SU-DHL-6 (cell line): Measurements from ENCODE around the gene TBC1D5.
"Not testable (repeated sequence)": the region's sequence is repeated elsewhere in the genome, so short reads cannot be mapped to it uniquely, and the experiment has no call there.

Source experiments
- H2AFZ ChIP-seq: fragments of 200-600 bp; sonication (generic); 2 replicates; pipeline ENCODE4 v1.6.1; 2014; ENCODE audit warnings: low read depth, mild to moderate bottlenecking, moderate library complexity, mixed read lengths, antibody characterized with exemption, low read length; ENCODE audit not compliant: severe bottlenecking
- H3F3A ChIP-seq: fragments of 200-600 bp; shearing (Covaris generic); 2 replicates; pipeline ENCODE4 v1.6.0; 2016; ENCODE audit warnings: antibody characterized with exemption, mild to moderate bottlenecking; ENCODE audit not compliant: insufficient read depth
- H3K27ac ChIP-seq: fragments of 200-600 bp; sonication (generic); 2 replicates; pipeline ENCODE4 v1.5.1; 2016; ENCODE audit warnings: low read depth, mild to moderate bottlenecking, low read length, moderate library complexity, mixed read lengths
- H3K27me3 ChIP-seq: fragments of 200-600 bp; sonication (generic), shearing (Covaris generic); 2 replicates; pipeline ENCODE4 v1.6.0; 2014; ENCODE audit warnings: mild to moderate bottlenecking, low read length
- H3K36me3 ChIP-seq: fragments of 200-600 bp; sonication (generic); 2 replicates; pipeline ENCODE4 v1.6.1; 2014; ENCODE audit warnings: mild to moderate bottlenecking, low read length, mixed read lengths
- H3K4me2 ChIP-seq: fragments of 300-600, 200-600 bp; shearing (Covaris generic), sonication (generic); 2 replicates; pipeline ENCODE4 v1.6.0; 2014; ENCODE audit warnings: low read length, low read depth, mild to moderate bottlenecking; ENCODE audit not compliant: poor library complexity, severe bottlenecking
- H3K4me3 ChIP-seq: fragments of 200-600 bp; sonication (generic); 2 replicates; pipeline ENCODE4 v1.5.1; 2014; ENCODE audit warnings: antibody characterized with exemption, low read length, mild to moderate bottlenecking, mixed read lengths; ENCODE audit not compliant: insufficient read depth, poor library complexity, severe bottlenecking
- H3K79me2 ChIP-seq: fragments of 200-600 bp; sonication (generic); 2 replicates; pipeline ENCODE4 v1.6.1; 2014; ENCODE audit warnings: mild to moderate bottlenecking, low read length, moderate library complexity; ENCODE audit not compliant: insufficient read depth
- H3K9ac ChIP-seq: fragments of 200-600 bp; sonication (generic); 2 replicates; pipeline ENCODE4 v1.7.0; 2014; ENCODE audit warnings: mild to moderate bottlenecking, low read length
- H3K9me2 ChIP-seq: fragments of 200-600 bp; sonication (generic); replicated peaks from 2 replicates; pipeline ENCODE4 v1.6.1; 2014; ENCODE audit warnings: low read length; ENCODE audit not compliant: insufficient read depth
- H3K9me3 ChIP-seq: fragments of 200-600 bp; sonication (generic); 2 replicates; pipeline ENCODE4 v1.6.1; 2014; ENCODE audit warnings: low read length, mixed read lengths; ENCODE audit not compliant: insufficient read depth
- H4K20me1 ChIP-seq: fragments of 200-600 bp; sonication (generic); 2 replicates; pipeline ENCODE4 v1.6.1; 2014; ENCODE audit warnings: low read depth, mild to moderate bottlenecking, antibody characterized with exemption, low read length, moderate library complexity, mixed read lengths
- CTCF ChIP-seq: fragments of 200-600 bp; sonication (generic); IDR thresholded peaks from one replicate; pipeline ENCODE4 v1.5.1; 2017; ENCODE audit warnings: antibody characterized with exemption, mild to moderate bottlenecking, low read length, moderate library complexity; ENCODE audit not compliant: insufficient read depth, poor library complexity, severe bottlenecking
- EZH2phosphoT487 ChIP-seq: fragments of 200-600 bp; sonication (generic), shearing (Covaris generic); conservative IDR thresholded peaks from 2 replicates; pipeline ENCODE4 v1.6.1; 2018; ENCODE audit warnings: mild to moderate bottlenecking, antibody characterized with exemption, low read length, moderate library complexity, mixed read lengths

Gene TBC1D5

GRCh38 chr3:17777326-17777725 lies 34.9 kb upstream of the TBC1D5 start:
- H3K4me2 ChIP-seq, H2AFZ ChIP-seq, H3K27ac ChIP-seq, H4K20me1 ChIP-seq, H3K79me2 ChIP-seq, H3K4me3 ChIP-seq, H3K9me2 ChIP-seq, H3F3A ChIP-seq, H3K9me3 ChIP-seq, H3K36me3 ChIP-seq, H3K9ac ChIP-seq, H3K27me3 ChIP-seq: not testable (repeated sequence)

- no peaks in the 10 kb centered on the region for H3K36me3 ChIP-seq
- no peak overlapping the region for H3K4me3 ChIP-seq
- no peaks in the 10 kb centered on the region for H3K79me2 ChIP-seq
- H3K27ac ChIP-seq: no peak overlapping the region
- TF ChIP-seq EZH2phosphoT487 (no peak), CTCF (no peak)
- no peaks in the 10 kb centered on the region for H3K9me3 ChIP-seq
- no peaks in the 10 kb centered on the region for H4K20me1 ChIP-seq
- H3F3A ChIP-seq: no peaks in the 10 kb centered on the region
- no peak overlapping the region for H3K9ac ChIP-seq
- no peaks in the 10 kb centered on the region for H3K9me2 ChIP-seq
- no peak overlapping the region for H2AFZ ChIP-seq
- H3K4me2 ChIP-seq: no peak overlapping the region
- H3K27me3 ChIP-seq: no peaks in the 10 kb centered on the region
Observed at GRCh38 chr3:17775073-17775472, 32.6 kb upstream of the TBC1D5 start.

GRCh38 chr3:17774180-17774910 lies 31.9 kb upstream of the TBC1D5 start:
- not testable (repeated sequence) for H3K9me3 ChIP-seq, H3K9me2 ChIP-seq, H2AFZ ChIP-seq, H4K20me1 ChIP-seq, H3K4me2 ChIP-seq, H3K79me2 ChIP-seq, H3F3A ChIP-seq, H3K9ac ChIP-seq, H3K27me3 ChIP-seq, H3K4me3 ChIP-seq, H3K36me3 ChIP-seq, H3K27ac ChIP-seq

- Histone ChIP-seq H3K9me2 (no peaks in the 10 kb centered on the region), H3K79me2 (no peaks in the 10 kb centered on the region), H2AFZ (no peak overlapping the region), H3K9me3 (no peaks in the 10 kb centered on the region), H3K4me3 (no peak overlapping the region), H3K4me2 (no peak overlapping the region), H3K27me3 (no peaks in the 10 kb centered on the region), H3K36me3 (no peaks in the 10 kb centered on the region), H3K27ac (no peak overlapping the region), H4K20me1 (no peaks in the 10 kb centered on the region), H3F3A (no peaks in the 10 kb centered on the region), H3K9ac (no peak overlapping the region)
- no peak for TF ChIP-seq EZH2phosphoT487
- no peak for TF ChIP-seq CTCF
Observed at GRCh38 chr3:17772556-17772955, 30.1 kb upstream of the TBC1D5 start.
